Measurements from ENCODE around the gene C1orf198.

C1orf198 gene

DNA sequence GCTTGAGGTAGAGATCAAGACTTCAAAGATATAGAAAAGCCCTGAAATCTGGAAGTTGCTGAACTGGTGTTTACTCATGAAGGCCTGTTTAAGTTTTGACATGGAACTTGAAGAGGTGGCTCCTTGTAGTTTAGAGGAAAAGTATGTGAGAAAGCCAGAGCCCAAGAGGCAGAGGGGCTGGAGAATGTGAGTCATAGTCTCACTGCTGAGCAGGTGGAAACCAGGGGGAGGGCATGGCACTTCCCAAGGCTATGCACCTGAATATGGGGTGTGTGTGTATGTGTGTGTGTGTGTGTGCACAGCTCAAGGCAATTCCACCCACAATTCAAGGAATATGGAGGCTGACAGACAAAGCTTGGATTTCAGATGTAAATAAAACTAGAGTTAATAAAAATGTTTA, 46.8 kb upstream of the C1orf198 start:
- no peaks in the 10 kb centered on the region for H3K9me3 ChIP-seq (ENCODE audit: insufficient read depth, low read length)
- H3K27ac ChIP-seq (ENCODE audit: low read length) = no peak overlapping the region
- TF ChIP-seq, protein P1, sequence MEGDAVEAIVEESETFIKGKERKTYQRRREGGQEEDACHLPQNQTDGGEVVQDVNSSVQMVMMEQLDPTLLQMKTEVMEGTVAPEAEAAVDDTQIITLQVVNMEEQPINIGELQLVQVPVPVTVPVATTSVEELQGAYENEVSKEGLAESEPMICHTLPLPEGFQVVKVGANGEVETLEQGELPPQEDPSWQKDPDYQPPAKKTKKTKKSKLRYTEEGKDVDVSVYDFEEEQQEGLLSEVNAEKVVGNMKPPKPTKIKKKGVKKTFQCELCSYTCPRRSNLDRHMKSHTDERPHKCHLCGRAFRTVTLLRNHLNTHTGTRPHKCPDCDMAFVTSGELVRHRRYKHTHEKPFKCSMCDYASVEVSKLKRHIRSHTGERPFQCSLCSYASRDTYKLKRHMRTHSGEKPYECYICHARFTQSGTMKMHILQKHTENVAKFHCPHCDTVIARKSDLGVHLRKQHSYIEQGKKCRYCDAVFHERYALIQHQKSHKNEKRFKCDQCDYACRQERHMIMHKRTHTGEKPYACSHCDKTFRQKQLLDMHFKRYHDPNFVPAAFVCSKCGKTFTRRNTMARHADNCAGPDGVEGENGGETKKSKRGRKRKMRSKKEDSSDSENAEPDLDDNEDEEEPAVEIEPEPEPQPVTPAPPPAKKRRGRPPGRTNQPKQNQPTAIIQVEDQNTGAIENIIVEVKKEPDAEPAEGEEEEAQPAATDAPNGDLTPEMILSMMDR (IDR thresholded peaks at IDR 0.05; ENCODE audit: low read depth, low read length) = no peak
- TF ChIP-seq EZH2phosphoT487 (IDR thresholded peaks at IDR 0.05; ENCODE audit: low read depth) = no peak
- H2AFZ ChIP-seq (ENCODE audit: low read depth, low read length) = no peak overlapping the region
- no peak overlapping the region for H3K4me3 ChIP-seq (ENCODE audit: low read length)
- no peaks in the 10 kb centered on the region for H3K4me1 ChIP-seq (ENCODE audit: low read length)
- no peak overlapping the region for H3K9ac ChIP-seq (ENCODE audit: low read length)
- peaks cover 34% of the 10 kb centered on the region for H3K36me3 ChIP-seq (replicated peaks; ENCODE audit: low read depth, low read length)
- no peaks in the 10 kb centered on the region for H3K79me2 ChIP-seq (ENCODE audit: low read length)
- H3K4me2 ChIP-seq (ENCODE audit: low read length) = no peak overlapping the region
- no peaks in the 10 kb centered on the region for H4K20me1 ChIP-seq (ENCODE audit: insufficient read depth, low read length)
- H3K27me3 ChIP-seq (ENCODE audit: low read depth, low read length) = no peaks in the 10 kb centered on the region

DNA sequence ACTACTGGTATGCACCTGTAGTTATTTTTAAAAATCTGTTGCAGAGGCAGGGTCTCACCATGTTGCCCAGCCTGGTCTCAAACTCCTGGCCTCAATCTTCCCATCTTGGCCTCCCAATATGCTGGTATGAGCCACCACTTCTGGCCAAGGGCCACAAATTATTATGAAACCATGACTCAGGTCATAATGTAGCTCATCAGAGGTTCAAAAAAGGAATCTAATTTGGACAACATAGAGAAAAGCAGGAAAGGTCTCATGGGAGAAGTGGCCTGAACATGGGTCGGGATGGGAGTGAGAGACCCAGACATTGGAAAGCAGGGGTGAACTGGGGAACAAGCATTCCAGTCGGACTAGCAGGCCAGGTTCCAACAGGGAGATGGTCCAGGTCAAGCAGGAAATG, 45.2 kb upstream of the C1orf198 start:
- peaks cover 30% of the 10 kb centered on the region for H3K36me3 ChIP-seq (replicated peaks; ENCODE audit: low read depth, low read length)
- H3K4me2 ChIP-seq (ENCODE audit: low read length) = no peak overlapping the region
- H4K20me1 ChIP-seq (ENCODE audit: insufficient read depth, low read length) = no peaks in the 10 kb centered on the region
- no peak overlapping the region for H3K9ac ChIP-seq (ENCODE audit: low read length)
- no peak overlapping the region for H3K27ac ChIP-seq (ENCODE audit: low read length)
- H3K9me3 ChIP-seq (ENCODE audit: insufficient read depth, low read length) = no peaks in the 10 kb centered on the region
- H2AFZ ChIP-seq (ENCODE audit: low read depth, low read length) = no peak overlapping the region
- no peaks in the 10 kb centered on the region for H3K4me1 ChIP-seq (ENCODE audit: low read length)
- no peaks in the 10 kb centered on the region for H3K79me2 ChIP-seq (ENCODE audit: low read length)
- TF ChIP-seq EZH2phosphoT487 (IDR thresholded peaks at IDR 0.05; ENCODE audit: low read depth) = no peak
- TF ChIP-seq, protein P1 (IDR thresholded peaks at IDR 0.05; ENCODE audit: low read depth, low read length) = no peak
- H3K4me3 ChIP-seq (ENCODE audit: low read length) = no peak overlapping the region
- H3K27me3 ChIP-seq (ENCODE audit: low read depth, low read length) = no peaks in the 10 kb centered on the region

DNA sequence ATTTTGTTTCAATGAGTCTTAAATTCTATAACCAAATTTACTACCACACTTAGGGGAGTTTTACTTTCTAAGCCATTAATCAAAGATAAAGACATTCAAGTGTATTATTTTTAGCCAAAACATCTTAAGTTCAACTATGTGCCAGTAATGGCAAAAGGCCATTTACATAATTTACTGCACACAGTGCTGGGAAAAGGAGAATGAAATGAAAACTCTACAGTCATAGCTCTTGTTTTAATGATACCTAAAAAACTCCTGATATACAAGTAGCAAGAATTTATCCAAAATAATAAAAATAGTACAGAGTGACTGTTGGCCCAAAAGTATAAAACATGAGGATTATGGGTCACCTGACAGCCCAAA, 42.4 kb upstream of the C1orf198 start:
- Histone ChIP-seq H3K27me3 (ENCODE audit: low read depth, low read length) (no peaks in the 10 kb centered on the region), H3K36me3 (replicated peaks; ENCODE audit: low read depth, low read length) (peaks cover 30% of the 10 kb centered on the region), H3K4me1 (ENCODE audit: low read length) (no peaks in the 10 kb centered on the region), H3K9ac (ENCODE audit: low read length) (no peak overlapping the region), H2AFZ (ENCODE audit: low read depth, low read length) (no peak overlapping the region), H3K4me2 (ENCODE audit: low read length) (no peak overlapping the region), H3K27ac (ENCODE audit: low read length) (no peak overlapping the region), H3K79me2 (ENCODE audit: low read length) (no peaks in the 10 kb centered on the region), H3K4me3 (ENCODE audit: low read length) (no peak overlapping the region), H4K20me1 (ENCODE audit: insufficient read depth, low read length) (no peaks in the 10 kb centered on the region), H3K9me3 (ENCODE audit: insufficient read depth, low read length) (no peaks in the 10 kb centered on the region)
- TF ChIP-seq, protein P1 (IDR thresholded peaks at IDR 0.05; ENCODE audit: low read depth, low read length) = no peak
- no peak for TF ChIP-seq EZH2phosphoT487 (IDR thresholded peaks at IDR 0.05; ENCODE audit: low read depth)

DNA sequence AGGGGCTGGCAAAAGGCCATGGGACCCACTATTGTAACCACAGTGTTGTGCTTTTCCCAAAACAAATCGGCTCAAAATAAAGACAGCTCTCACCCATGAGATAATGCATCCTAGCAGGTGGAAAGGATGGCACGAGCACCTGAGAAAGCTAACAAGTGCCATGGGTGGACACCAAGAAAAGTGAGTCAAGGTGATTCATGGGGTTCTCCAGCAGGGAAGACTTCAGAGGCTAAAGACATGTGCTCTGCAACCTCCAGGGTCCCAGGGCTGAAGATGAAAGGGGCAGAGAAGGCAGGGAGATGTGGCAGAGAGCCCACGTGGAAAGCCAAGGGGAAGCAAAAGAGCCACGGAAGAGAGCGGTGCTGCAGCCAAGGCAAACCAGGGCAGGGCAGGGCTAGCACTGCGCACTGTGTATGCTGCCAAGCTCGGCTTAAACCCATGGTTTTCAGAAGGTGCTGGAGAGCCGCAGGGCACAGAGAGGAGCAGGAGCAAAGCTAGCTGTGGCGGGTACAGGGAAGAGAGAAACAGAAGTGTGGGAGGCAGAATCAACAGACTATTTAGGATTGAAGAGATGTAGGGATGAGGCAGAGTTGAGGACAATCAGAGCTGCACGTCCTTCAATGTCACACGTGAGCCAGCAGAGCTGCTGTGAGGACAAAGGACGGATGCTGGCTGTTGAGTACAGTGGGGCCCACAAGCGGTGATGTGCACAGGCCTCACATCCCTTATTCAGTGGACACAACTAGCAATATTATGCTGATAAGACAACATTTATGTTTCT, 41.8 kb upstream of the C1orf198 start:
- H3K36me3 ChIP-seq (replicated peaks; ENCODE audit: low read depth, low read length) = peaks cover 32% of the 10 kb centered on the region

More for the DNA sequence above, 41.8 kb upstream of the C1orf198 start:
- no peak overlapping the region for H3K27ac ChIP-seq (ENCODE audit: low read length)
- no peaks in the 10 kb centered on the region for H3K4me1 ChIP-seq (ENCODE audit: low read length)
- no peak for TF ChIP-seq EZH2phosphoT487 (IDR thresholded peaks at IDR 0.05; ENCODE audit: low read depth)
- TF ChIP-seq, protein P1 (IDR thresholded peaks at IDR 0.05; ENCODE audit: low read depth, low read length) = no peak
- H4K20me1 ChIP-seq (ENCODE audit: insufficient read depth, low read length) = no peaks in the 10 kb centered on the region
- H2AFZ ChIP-seq (ENCODE audit: low read depth, low read length) = no peak overlapping the region
- no peaks in the 10 kb centered on the region for H3K79me2 ChIP-seq (ENCODE audit: low read length)
- no peak overlapping the region for H3K4me2 ChIP-seq (ENCODE audit: low read length)
- no peaks in the 10 kb centered on the region for H3K27me3 ChIP-seq (ENCODE audit: low read depth, low read length)
- H3K4me3 ChIP-seq (ENCODE audit: low read length) = no peak overlapping the region
- H3K9me3 ChIP-seq (ENCODE audit: insufficient read depth, low read length) = no peaks in the 10 kb centered on the region
- no peak overlapping the region for H3K9ac ChIP-seq (ENCODE audit: low read length)
